ENCODE results near the gene PHTF2.

PHTF2 gene

DNA sequence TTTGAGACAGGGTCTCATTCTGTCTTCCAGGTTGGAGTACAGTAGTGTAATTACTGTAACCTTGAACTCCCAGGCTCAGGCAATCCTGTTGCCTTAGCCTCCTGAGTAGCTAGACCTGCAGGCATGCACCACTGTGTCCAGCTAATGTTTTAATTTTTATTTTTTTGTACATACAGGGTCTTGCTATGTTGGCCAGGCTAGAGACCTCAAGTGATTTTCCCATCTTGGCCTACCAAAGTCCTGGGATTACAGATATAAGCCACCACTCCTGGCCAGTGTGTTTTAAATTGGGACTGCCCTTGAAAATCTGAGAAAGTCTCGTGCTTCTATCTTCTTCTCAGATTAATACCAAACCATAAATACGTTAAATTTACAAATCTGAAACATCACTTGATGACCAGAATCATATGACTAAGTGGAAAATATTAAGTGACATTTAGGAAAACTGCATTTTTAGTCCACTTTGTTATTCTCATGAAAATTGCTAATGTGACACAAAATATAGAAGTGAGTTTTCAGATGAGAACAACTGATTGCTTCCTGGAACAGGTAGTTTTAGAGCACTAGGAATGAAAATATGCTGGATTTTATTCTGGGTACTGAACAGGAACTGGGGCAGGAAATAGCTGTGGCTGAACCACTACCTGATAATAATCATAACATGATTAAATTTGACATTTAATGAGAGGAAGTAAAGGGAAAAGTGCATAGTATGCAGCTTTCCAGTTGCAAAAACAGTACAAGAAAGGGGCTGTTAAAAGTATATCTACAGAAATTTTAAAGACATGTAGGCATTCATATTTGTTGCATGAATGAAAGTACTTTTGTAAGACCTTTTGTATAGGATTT is 4.2 kb downstream of the PHTF2 start:
- no peak overlapping the region for H3K27ac ChIP-seq
- no peak for TF ChIP-seq ZFX (IDR thresholded peaks at IDR 0.05)
- TF ChIP-seq, protein P1, sequence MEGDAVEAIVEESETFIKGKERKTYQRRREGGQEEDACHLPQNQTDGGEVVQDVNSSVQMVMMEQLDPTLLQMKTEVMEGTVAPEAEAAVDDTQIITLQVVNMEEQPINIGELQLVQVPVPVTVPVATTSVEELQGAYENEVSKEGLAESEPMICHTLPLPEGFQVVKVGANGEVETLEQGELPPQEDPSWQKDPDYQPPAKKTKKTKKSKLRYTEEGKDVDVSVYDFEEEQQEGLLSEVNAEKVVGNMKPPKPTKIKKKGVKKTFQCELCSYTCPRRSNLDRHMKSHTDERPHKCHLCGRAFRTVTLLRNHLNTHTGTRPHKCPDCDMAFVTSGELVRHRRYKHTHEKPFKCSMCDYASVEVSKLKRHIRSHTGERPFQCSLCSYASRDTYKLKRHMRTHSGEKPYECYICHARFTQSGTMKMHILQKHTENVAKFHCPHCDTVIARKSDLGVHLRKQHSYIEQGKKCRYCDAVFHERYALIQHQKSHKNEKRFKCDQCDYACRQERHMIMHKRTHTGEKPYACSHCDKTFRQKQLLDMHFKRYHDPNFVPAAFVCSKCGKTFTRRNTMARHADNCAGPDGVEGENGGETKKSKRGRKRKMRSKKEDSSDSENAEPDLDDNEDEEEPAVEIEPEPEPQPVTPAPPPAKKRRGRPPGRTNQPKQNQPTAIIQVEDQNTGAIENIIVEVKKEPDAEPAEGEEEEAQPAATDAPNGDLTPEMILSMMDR (conservative IDR thresholded peaks at IDR 0.05) = no peak

DNA sequence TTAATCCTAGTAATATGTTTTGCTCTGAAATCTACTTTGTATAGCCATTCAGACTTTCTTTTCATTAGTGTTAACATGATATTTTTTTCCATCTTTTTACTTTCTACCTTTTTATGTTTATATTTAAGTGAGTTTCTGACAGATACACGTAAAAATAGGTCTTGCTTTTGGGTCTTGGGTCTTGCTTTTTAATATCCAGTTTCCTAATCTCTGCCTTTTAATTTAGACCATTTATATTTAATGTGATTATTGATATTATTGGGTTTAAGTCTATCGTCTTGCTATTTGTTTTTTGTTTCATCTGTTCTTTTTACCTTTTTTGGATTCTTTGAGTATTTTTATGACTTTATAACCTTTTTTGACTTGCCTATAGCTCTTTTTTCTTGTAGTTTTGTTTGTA is 7.9 kb downstream of the PHTF2 start:
- TF ChIP-seq, protein P1 (conservative IDR thresholded peaks at IDR 0.05) = no peak
- no peak for TF ChIP-seq ZFX (IDR thresholded peaks at IDR 0.05)
- no peak overlapping the region for H3K27ac ChIP-seq

DNA sequence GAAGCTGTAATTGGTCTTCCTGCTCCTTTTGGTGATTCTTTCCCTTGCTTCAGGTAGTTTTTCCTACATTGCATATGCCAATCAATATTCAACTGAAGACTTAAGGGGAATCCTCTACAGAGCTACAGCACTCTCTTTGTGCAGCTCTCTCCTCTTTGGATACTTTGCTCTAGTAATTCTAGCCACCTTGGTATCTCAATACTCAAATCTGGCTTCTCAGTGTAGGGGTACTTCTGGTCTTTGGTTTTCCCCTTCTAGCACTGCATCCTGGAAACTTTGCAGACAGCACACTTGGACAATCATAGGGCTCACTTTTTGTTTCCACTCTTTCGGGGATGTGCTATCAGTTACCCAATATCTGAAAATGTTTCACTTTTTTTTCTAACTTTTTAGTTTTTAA is 9.9 kb downstream of the PHTF2 start:
- H3K27ac ChIP-seq = no peak overlapping the region
- TF ChIP-seq, protein P1 (conservative IDR thresholded peaks at IDR 0.05) = no peak
- no peak for TF ChIP-seq ZFX (IDR thresholded peaks at IDR 0.05)

DNA sequence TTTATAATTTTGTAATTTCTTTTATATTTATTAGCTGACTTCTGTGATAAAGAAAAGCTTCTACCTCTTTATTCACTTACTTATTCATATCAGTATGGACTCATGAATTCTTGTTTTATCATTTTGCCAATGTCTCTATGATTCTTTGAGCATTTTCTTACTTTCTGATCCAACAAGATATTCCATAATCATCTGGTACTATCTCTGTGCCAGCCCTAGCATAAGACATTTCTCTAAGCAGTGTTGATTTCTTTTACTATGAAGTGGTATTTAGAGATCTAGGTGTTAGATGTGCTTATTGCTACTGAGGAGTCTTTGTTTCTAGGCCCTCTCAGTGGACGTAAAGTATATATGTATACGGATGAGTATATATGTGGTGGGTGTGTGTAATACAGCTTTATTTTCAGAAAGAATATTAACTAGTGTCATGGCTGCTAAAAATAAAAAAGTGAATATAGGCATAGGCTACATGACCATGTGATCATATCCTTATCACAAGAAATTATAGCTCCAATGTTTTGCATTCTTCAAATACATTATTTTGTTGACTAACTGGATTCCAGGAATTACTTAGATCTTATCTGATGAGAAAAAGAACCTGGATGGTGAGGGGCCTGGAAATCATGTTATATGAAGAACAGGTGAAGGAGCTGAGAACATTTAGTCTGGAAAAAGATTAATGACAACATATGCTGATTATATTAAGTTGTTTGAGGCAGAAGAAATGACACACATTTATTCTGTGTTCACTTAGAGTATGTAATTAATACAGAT is 13.1 kb downstream of the PHTF2 start:
- TF ChIP-seq, protein P1 (conservative IDR thresholded peaks at IDR 0.05) = no peak
- no peak for TF ChIP-seq ZFX (IDR thresholded peaks at IDR 0.05)
- H3K27ac ChIP-seq = no peak overlapping the region

DNA sequence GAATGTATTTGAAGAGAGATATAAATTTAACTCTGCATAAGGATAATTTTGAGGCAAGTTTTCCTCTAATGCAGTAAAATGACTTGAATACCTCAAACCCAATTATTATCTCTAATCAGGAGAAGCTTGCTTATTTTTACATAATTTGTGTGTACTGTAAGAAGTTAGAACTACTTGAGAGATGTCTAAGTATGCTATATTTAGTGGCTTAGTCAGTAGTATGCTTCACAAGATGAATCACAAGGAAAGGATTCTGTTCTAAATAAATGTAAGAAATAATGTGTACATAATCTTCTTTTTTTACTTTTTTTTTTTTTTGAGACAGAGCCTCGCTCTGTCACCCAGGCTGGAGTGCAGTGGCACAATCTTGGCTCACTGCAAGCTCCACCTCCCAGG is 13.7 kb downstream of the PHTF2 start:
- TF ChIP-seq, protein P1 (conservative IDR thresholded peaks at IDR 0.05) = no peak
- no peak for TF ChIP-seq ZFX (IDR thresholded peaks at IDR 0.05)
- H3K27ac ChIP-seq = no peak overlapping the region

DNA sequence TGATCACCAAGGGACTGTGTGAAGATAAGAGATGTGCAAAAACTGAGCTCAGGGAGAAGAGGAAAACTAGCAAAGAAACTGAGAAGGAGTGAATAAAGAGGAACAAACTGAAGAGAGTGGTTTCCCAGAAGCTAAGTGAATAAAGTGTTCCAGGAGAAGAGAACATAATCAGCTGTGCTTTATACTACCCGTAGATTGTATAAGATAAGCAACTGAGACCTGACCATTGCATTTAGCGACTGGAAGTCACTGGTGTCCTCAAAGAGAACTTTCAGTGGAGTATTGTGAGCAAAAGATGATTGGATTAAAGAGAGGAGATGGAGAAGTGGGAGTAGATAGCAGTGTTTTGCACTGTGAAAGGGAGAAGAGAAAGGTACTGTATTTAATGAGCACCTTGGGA is 14.6 kb downstream of the PHTF2 start:
- no peak for TF ChIP-seq ZFX (IDR thresholded peaks at IDR 0.05)
- TF ChIP-seq, protein P1 (conservative IDR thresholded peaks at IDR 0.05) = no peak
- H3K27ac ChIP-seq = no peak overlapping the region

DNA sequence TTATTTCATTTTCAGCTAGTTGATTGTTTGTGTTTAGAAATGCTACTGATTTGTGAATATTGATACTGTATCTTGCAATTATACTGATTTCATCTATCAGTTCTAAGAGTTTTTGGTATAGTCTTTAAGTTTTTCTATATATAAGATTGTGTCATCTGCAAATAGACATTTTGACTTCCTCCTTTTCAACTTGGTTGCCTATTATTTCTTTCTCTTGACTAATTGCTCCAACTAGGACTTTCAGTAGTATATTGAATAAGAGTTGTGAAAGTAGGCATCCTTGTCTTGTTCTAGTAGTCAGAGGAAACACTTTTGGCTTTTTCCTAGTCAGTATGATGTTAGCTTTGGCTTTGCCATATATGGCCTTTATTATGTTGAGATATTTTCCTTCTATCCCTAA is 20.4 kb downstream of the PHTF2 start:
- no peak for TF ChIP-seq ZFX (IDR thresholded peaks at IDR 0.05)
- TF ChIP-seq, protein P1 (conservative IDR thresholded peaks at IDR 0.05) = no peak
- no peak overlapping the region for H3K27ac ChIP-seq

Data from C4-2B (cell line).